Measurements from ENCODE around the gene CCDC6. TPM values are rescaled to one million over a fixed set of nuclear protein-coding genes. Genes with fewer than 3 reads are reported as not detected.

The CCDC6 gene
- total and polyA plus RNA-seq, 2 of the 8 experiments (the other 6 are each of a cell fraction or from before 2014, with no cell fraction given) = 42.2 to 74.4 TPM

DNA sequence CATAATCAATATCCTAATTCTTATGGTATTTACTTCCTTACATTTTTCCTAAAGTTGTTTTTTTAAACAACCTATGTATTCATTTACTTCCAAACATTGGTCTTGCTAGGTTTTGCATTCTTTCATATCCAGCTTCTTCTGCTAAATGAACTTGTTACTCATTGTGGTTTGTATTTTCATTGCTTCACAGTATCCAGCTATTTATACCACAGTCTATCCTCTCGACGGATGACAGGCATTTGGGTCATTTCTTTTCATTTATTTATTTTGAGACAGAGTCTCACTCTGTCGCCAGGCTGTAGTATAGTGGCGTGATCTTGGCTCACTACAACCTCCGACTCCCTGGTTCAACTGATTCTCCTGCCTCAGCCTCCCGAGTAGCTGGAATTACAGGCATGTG, 66.8 kb downstream of the CCDC6 start:
- Histone ChIP-seq H2BK15ac (ENCODE audit: low read length) (no peak overlapping the region), H3K56ac (replicated peaks; ENCODE audit: insufficient read length, low read depth, low read length) (no peak overlapping the region), H3K79me2 (ENCODE audit: control insufficient read depth in 1 of 2, insufficient read depth in 2 of 2, low read length in 2 of 2) (peaks cover 7 to 47% of the 10 kb centered on the region in 2 experiments), H4K8ac (ENCODE audit: extremely low read depth, insufficient read depth, low read length) (no peak overlapping the region), H3K27me3 (replicated peaks in 1 of 4; ENCODE audit: control insufficient read depth in 3 of 4, extremely low read depth in 1 of 4, insufficient read depth in 3 of 4, low read length in 3 of 4) (no peaks in the 10 kb centered on the region), H2BK5ac (ENCODE audit: low read depth, low read length) (no peak overlapping the region), H3K14ac (ENCODE audit: insufficient read length) (no peak overlapping the region), H2BK120ac (replicated peaks; ENCODE audit: low read depth, low read length) (no peak overlapping the region), H2AK5ac (ENCODE audit: low read depth, low read length) (no peak overlapping the region), H4K5ac (ENCODE audit: insufficient read length, low read depth, low read length) (no peak overlapping the region), H3K18ac (ENCODE audit: extremely low read depth, low read length) (no peak overlapping the region), H3K4me3 (ENCODE audit: extremely low read depth in 1 of 4, insufficient read depth in 2 of 4, low read depth in 3 of 4, low read length in 4 of 4) (no peak overlapping the region), H2BK12ac (ENCODE audit: low read depth, low read length) (no peak overlapping the region), H3K23me2 (ENCODE audit: low read depth, low read length) (no peaks in the 10 kb centered on the region), H3K9ac (replicated peaks in 1 of 4; ENCODE audit: extremely low read depth in 1 of 4, low read depth in 3 of 4, low read length in 3 of 4) (no peak overlapping the region), H3K4me2 (ENCODE audit: insufficient read depth in 1 of 2, low read depth in 2 of 2, low read length in 2 of 2) (no peak overlapping the region), H4K91ac (replicated peaks; ENCODE audit: insufficient read length, low read length) (no peak overlapping the region), H3K27ac (ENCODE audit: low read depth, low read length) (no peak overlapping the region), H3K36me3 (ENCODE audit: control insufficient read depth in 2 of 4, insufficient read depth in 4 of 4, low read length in 3 of 4) (peaks cover 0 to 22% (median 3%) of the 10 kb centered on the region in 4 experiments; a peak in 3 of 8 replicates), H3K23ac (ENCODE audit: insufficient read length) (no peak overlapping the region), H3K4ac (replicated peaks; ENCODE audit: insufficient read length, low read depth, low read length) (no peak overlapping the region), H3K4me1 (replicated peaks in 1 of 4; ENCODE audit: control insufficient read depth in 3 of 4, insufficient read depth in 4 of 4, low read length in 3 of 4) (peaks cover 0 to 23% (median 7%) of the 10 kb centered on the region in 4 experiments; a peak in 5 of 7 replicates), H2BK20ac (ENCODE audit: low read length) (no peak overlapping the region), H3K79me1 (ENCODE audit: low read depth, low read length) (peaks cover 2% of the 10 kb centered on the region; the same call in 1 of the 2 replicates), H4K20me1 (replicated peaks in 1 of 2; ENCODE audit: control insufficient read depth in 1 of 2, insufficient read depth in 2 of 2, low read length in 2 of 2) (peaks cover 0 to 4% of the 10 kb centered on the region in 2 experiments), H3K9me3 (ENCODE audit: insufficient read depth in 2 of 2, low read depth in 1 of 2, low read length in 1 of 2) (no peaks in the 10 kb centered on the region), H2AFZ (ENCODE audit: low read length) (no peak overlapping the region)
- TF ChIP-seq POLR2A (IDR thresholded peaks at IDR 0.05; ENCODE audit: control extremely low read depth in 1 of 2, low read depth in 2 of 2, low read length in 2 of 2) = no peak
- TF ChIP-seq, protein P1, sequence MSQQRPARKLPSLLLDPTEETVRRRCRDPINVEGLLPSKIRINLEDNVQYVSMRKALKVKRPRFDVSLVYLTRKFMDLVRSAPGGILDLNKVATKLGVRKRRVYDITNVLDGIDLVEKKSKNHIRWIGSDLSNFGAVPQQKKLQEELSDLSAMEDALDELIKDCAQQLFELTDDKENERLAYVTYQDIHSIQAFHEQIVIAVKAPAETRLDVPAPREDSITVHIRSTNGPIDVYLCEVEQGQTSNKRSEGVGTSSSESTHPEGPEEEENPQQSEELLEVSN (IDR thresholded peaks at IDR 0.05) = no peak
- no peak for TF ChIP-seq ATF3 (IDR thresholded peaks at IDR 0.05; ENCODE audit: insufficient read depth, low read depth, low read length)
- no peak for TF ChIP-seq TCF12 (IDR thresholded peaks at IDR 0.05; ENCODE audit: low read depth, low read length)
- TF ChIP-seq SIRT6 (IDR thresholded peaks at IDR 0.05; ENCODE audit: low read length) = no peak
- WGBS, 2 experiments (ENCODE audit: extremely low coverage in 1 of 2, insufficient coverage in 1 of 2, insufficient read length in 1 of 2, insufficient replicate concordance in 2 of 2, low coverage in 1 of 2, low lambda C conversion rate in 2 of 2, missing lambda C conversion rate in 1 of 2) = 88% methylated on average over 6 of the region's 6 CpGs; no CpG with 5 or more reads in 1 of the 2 experiments
- no peak for DNase-seq (ENCODE audit: low read depth in 1 of 2, low spot score in 2 of 2)
- ChIA-PET POLR2A (ENCODE audit: partially characterized antibody) (no interaction called here), CTCF (ENCODE audit: partially characterized antibody) (interaction anchor here (1.0 to 2.1 kb wide), 4 partner anchors 9 to 192 kb away, joined by 3 to 7 read pairs (median 4); no protein-coding TSS in a partner anchor)
- no peak for FAIRE-seq

All from H1 (cell line).